HG03139 (cell line): ENCODE results near the gene ASGR2.

Experiments
- ATAC-seq: cut with Tn5 transposase; IDR thresholded peaks from one replicate; pipeline ENCODE4 v1.9.1; 2021; ENCODE audit not compliant: unreplicated experiment

ASGR2 gene

GRCh38 chr17:7064261-7064660 is 50.4 kb downstream of the ASGR2 start:
- no peak for ATAC-seq

DNA sequence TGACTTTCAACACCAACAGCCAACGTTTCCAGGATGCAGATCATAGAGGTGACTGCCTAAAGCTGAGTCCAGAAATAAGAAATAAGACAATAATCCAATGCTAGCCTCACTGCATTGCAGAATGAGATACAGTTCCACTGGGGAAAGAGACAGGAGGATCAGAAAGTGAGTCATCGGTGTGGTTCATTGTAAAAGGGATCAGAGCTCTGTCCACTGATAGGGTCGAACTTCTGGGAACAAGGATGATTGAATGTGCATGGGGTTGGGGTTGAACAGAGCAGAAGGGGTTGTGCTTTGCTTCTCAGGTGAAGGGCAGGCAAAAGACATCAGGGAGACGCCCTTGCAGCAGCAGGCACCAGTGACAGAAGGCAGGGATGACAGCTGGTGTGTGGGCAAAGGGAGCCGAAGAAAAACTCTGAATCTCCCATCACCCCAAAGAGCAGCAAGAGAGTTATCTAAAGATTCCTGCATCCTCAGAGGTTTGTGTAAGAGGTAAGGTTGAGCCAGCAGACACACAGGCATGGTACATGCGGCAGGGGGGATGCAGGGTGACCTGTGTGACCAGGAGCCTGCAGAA is 51.0 kb downstream of the ASGR2 start:
- no peak for ATAC-seq

DNA sequence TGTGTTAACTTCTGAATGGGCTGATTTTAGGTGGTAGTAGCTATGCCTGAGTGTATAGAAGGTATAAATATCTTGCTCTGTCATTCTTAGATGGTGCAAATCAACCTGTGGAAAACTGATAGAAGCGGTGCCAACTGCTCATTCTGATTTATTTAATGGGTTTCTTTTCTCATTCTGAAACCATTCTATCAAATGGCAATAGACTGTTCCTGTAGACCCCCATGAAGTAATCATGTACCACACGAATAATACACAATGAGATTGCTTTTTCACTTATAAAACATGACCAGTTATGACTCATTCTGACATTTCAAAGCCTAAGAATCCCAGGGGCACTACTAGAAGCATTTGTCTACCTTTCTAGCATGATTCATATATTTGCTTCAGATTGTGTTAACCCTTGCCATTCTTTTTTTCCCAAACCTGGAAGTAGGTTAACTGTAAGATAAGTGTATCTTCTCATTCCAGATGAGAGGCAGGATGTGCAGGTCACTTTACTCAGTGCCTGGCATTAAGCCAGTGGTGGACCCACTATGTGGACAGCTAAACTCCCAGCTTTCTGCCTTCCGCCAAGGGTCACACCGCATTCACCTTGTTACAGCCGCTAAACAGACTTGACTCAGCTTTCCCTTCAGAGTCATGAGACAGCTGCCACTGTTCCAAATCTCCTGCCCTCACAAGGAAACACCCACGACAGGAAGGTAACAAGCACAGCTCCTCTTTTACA is 54.3 kb downstream of the ASGR2 start:
- ATAC-seq: no peak

DNA sequence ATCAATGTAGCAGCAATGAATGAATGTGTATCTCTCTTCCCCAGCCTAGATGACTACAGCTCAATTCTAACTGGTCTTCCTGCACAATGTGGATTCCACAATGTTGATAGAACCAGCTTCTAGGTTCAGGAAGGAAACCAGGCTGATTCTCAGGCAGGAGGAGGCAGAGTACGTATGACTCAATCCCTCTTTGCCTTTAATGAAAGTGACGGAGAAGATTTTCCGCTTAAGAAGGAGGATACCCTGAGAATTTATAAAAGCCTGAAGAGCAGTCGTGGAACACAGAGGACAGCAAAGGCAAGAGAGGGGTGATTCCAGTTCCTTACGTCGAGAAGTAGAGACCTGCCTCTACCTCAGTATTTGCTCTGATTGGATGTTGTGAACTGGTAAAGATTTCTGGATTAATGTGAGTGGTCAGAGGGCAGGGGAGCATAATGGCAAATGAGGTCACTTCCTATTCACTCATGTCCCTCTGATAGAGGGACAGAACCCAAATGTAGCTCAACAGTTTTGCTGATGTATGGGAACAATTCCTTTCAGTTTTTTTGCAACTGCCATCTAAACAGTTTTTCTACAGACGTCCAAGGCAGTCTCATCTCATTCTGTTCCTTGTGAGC is 55.7 kb downstream of the ASGR2 start:
- no peak for ATAC-seq

DNA sequence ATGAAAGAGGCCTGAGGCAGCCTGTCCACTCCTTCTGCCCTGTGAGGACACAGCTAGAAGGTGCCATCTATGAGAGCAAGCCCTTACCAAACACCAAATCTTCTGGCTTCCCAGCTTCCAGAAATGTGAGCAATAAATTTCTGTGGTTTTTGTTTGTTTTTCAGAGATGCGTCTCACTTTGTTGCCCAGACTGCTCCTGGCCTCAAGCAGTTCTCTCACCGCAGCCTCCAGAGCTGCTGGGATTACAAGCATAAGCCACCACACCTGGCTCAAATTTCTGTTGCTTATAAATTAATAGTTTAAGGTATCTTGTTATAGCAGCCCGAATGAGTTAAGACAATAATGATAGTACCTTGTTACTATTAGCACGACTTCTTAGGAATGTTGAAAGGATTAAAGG is 58.2 kb downstream of the ASGR2 start:
- ATAC-seq: no peak
